Stimulated activated memory B cell treated with anti-CD40 and anti-IgM and Interleukin-4, amounts not matched to agents 10 μg/mL and 1 μg/mL and 100 μg/mL, for 72 hours (primary cell): ENCODE results near the gene LRFN2.

Experiments used
- ATAC-seq: fragments of 150-1000 bp; cut with Tn5 transposase; 2 replicates; pipeline ENCODE4 v1.10.0; 2021
- H3K27ac Mint-ChIP-seq: one replicate; pipeline ENCODE4 v1.8.0; 2022; ENCODE audit warnings: mild to moderate bottlenecking, mixed read lengths
- H3K27me3 Mint-ChIP-seq: one replicate; pipeline ENCODE4 v1.8.0; 2022; ENCODE audit warnings: mixed read lengths
- H3K36me3 Mint-ChIP-seq: one replicate; pipeline ENCODE4 v1.8.0; 2022; ENCODE audit warnings: mixed read lengths
- H3K4me1 Mint-ChIP-seq: one replicate; pipeline ENCODE4 v1.8.0; 2022; ENCODE audit warnings: mixed read lengths
- H3K4me3 Mint-ChIP-seq: one replicate; pipeline ENCODE4 v1.8.0; 2022; ENCODE audit warnings: mild to moderate bottlenecking, moderate library complexity, mixed read lengths
- H3K9me3 Mint-ChIP-seq: one replicate; pipeline ENCODE4 v1.8.0; 2022; ENCODE audit warnings: mixed read lengths

LRFN2 gene

GRCh38 chr6:40391851-40392517 is 195.2 kb downstream of the LRFN2 start:
- no peak overlapping the region for H3K27ac Mint-ChIP-seq
- H3K36me3 Mint-ChIP-seq: no peaks in the 10 kb centered on the region
- H3K4me3 Mint-ChIP-seq: no peak overlapping the region
- no peaks in the 10 kb centered on the region for H3K9me3 Mint-ChIP-seq
- ATAC-seq: no peak
- H3K4me1 Mint-ChIP-seq: no peaks in the 10 kb centered on the region
- peaks cover 22% of the 10 kb centered on the region for H3K27me3 Mint-ChIP-seq

- Mint-ChIP-seq H3K36me3 (no peaks in the 10 kb centered on the region), H3K4me3 (no peak overlapping the region), H3K27me3 (peaks cover 26% of the 10 kb centered on the region), H3K27ac (no peak overlapping the region), H3K4me1 (no peaks in the 10 kb centered on the region), H3K9me3 (no peaks in the 10 kb centered on the region)
- ATAC-seq: no peak
Measured at GRCh38 chr6:40391086-40391485, 196.1 kb downstream of the LRFN2 start.

DNA sequence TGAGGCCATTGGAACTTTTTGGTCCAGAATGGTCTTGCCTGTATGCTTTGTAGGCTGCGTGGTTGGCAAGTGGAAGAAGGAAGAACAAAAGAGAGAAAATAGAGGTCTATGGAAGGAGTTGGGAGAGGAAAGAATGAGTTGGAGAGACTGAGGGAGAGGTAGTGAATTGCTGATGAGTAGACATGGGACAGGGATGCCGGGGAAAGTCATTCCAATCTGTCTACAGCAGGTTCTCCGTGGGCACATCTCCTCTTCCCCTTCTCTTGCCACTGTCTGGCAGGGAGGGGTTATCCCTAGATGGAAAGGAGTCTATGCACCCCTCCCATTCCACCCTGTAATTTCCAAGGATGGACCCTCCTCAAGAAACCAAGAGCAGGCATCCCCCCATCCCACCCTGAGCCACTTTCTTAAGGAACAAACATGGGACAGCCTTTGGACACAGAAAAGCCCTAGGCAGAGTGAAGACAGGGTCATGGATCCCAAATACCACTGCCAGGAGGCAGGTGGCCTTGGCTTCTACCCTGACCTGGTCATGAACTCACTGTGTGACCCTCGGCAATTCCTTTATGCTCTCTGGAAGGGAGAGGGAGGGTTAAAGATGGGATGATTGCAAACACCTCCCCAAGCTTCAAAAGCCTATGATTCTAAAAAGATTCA is 196.9 kb downstream of the LRFN2 start:
- Mint-ChIP-seq H3K36me3 (no peaks in the 10 kb centered on the region), H3K4me3 (no peak overlapping the region), H3K4me1 (no peaks in the 10 kb centered on the region), H3K27me3 (peaks cover 31% of the 10 kb centered on the region), H3K9me3 (no peaks in the 10 kb centered on the region), H3K27ac (no peak overlapping the region)
- ATAC-seq: no peak

- H3K36me3 Mint-ChIP-seq: no peaks in the 10 kb centered on the region
- H3K27ac Mint-ChIP-seq: no peak overlapping the region
- no peaks in the 10 kb centered on the region for H3K4me1 Mint-ChIP-seq
- no peaks in the 10 kb centered on the region for H3K9me3 Mint-ChIP-seq
- H3K27me3 Mint-ChIP-seq: peaks cover 31% of the 10 kb centered on the region
- H3K4me3 Mint-ChIP-seq: no peak overlapping the region
- no peak for ATAC-seq
Measured at GRCh38 chr6:40389254-40389653, 197.9 kb downstream of the LRFN2 start.

- Mint-ChIP-seq H3K4me3 (no peak overlapping the region), H3K27me3 (peaks cover 31% of the 10 kb centered on the region), H3K36me3 (no peaks in the 10 kb centered on the region), H3K9me3 (no peaks in the 10 kb centered on the region), H3K27ac (no peak overlapping the region), H3K4me1 (no peaks in the 10 kb centered on the region)
- no peak for ATAC-seq
Measured at GRCh38 chr6:40387871-40388264, 199.3 kb downstream of the LRFN2 start.

DNA sequence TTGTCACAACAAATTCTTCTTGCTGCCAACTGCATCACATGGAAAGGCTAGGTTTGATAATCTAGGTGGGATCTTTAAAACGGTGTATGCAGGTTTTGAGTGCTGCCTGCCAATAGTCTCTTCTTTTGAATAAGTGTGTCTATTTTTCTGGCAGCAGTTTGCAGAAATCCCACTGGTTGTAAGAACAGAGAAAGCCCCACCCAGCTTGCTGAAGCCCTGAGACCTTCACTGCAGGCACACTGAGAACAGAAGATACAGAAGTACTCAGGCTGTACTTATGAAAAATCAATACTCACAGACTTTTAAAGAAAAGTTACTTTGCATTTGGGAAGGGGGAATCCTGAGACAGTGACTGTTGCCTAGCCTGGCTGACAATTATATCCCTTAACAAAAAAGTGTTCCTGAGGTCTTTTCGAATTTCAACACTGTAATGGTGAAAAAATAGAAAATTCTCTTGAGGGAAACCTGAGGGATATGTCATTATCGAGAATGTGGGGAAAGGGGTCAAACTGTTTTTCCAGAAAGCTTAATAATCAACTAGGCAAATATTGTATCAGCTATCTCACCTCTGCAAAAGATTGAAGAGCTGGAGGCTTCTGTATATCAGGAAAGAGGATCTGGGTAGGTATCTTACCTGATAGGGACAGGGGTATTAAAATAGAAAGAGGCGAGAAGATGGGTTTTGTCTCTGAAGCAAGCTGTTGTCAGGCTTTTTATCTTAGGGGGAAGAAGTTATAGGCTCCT is 199.9 kb downstream of the LRFN2 start:
- no peaks in the 10 kb centered on the region for H3K4me1 Mint-ChIP-seq
- no peak for ATAC-seq
- H3K27me3 Mint-ChIP-seq: peaks cover 36% of the 10 kb centered on the region
- no peaks in the 10 kb centered on the region for H3K36me3 Mint-ChIP-seq
- no peak overlapping the region for H3K4me3 Mint-ChIP-seq
- H3K27ac Mint-ChIP-seq: no peak overlapping the region
- no peaks in the 10 kb centered on the region for H3K9me3 Mint-ChIP-seq

- Mint-ChIP-seq H3K27ac (no peak overlapping the region), H3K27me3 (peaks cover 39% of the 10 kb centered on the region), H3K4me3 (no peak overlapping the region), H3K4me1 (no peaks in the 10 kb centered on the region), H3K36me3 (no peaks in the 10 kb centered on the region), H3K9me3 (no peaks in the 10 kb centered on the region)
- no peak for ATAC-seq
Measured at GRCh38 chr6:40386200-40386599, 201.0 kb downstream of the LRFN2 start.

- Mint-ChIP-seq H3K27ac (no peak overlapping the region), H3K4me1 (no peaks in the 10 kb centered on the region), H3K36me3 (no peaks in the 10 kb centered on the region), H3K4me3 (no peak overlapping the region), H3K27me3 (peaks cover 27% of the 10 kb centered on the region), H3K9me3 (no peaks in the 10 kb centered on the region)
- no peak for ATAC-seq
Measured at GRCh38 chr6:40383348-40384115, 203.6 kb downstream of the LRFN2 start.

DNA sequence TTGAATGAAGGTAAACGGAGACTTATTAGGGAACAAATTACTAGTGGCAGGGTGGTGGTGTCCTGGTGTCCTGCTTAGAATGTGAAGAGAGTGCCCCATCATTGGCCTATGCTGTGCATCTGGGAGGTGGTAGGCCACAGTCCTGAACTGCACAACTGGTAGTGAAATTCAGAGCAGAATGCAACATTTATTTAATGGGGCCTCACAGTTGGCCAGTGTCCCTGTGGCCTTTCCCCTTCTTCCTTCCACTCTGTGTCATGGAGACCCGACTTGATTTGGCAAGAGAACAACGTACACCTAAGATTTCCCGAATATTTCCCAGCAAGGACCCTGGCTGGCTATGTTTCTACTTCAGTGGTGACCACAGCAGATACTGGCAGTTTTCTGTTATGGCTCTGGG is 206.9 kb downstream of the LRFN2 start:
- no peak overlapping the region for H3K4me3 Mint-ChIP-seq
- H3K27ac Mint-ChIP-seq: no peak overlapping the region
- H3K9me3 Mint-ChIP-seq: no peaks in the 10 kb centered on the region
- no peaks in the 10 kb centered on the region for H3K4me1 Mint-ChIP-seq
- peaks cover 8% of the 10 kb centered on the region for H3K27me3 Mint-ChIP-seq
- no peak for ATAC-seq
- no peaks in the 10 kb centered on the region for H3K36me3 Mint-ChIP-seq

DNA sequence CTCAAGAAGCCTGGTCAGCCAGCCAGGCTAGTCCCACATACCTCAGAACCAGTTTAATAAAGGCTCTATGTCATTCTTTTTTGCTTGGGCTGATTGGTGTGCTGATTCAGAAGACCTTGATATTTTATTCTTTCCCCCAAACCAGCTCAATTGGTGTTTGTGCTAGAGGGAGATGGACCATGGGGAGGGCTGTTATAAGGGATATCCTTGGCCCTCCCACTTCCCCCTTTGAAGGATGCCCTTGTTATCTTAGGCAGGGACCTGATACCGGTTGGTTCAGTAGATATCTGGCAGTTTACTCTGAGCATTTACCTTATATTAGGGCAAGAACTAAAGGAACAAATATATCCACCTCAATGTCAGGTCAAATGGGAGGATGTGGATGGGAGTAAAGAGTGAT is 207.4 kb downstream of the LRFN2 start:
- H3K4me1 Mint-ChIP-seq: no peaks in the 10 kb centered on the region
- no peak overlapping the region for H3K4me3 Mint-ChIP-seq
- H3K27ac Mint-ChIP-seq: no peak overlapping the region
- no peaks in the 10 kb centered on the region for H3K36me3 Mint-ChIP-seq
- no peak for ATAC-seq
- peaks cover 8% of the 10 kb centered on the region for H3K27me3 Mint-ChIP-seq
- H3K9me3 Mint-ChIP-seq: no peaks in the 10 kb centered on the region

- Mint-ChIP-seq H3K27ac (no peak overlapping the region), H3K4me1 (no peaks in the 10 kb centered on the region)
Measured at GRCh38 chr6:40378725-40379074, 208.5 kb downstream of the LRFN2 start.

GRCh38 chr6:40378071-40378724 is 209.0 kb downstream of the LRFN2 start:
- Mint-ChIP-seq H3K4me3 (no peak overlapping the region), H3K9me3 (no peaks in the 10 kb centered on the region), H3K27ac (no peak overlapping the region), H3K27me3 (peaks cover 8% of the 10 kb centered on the region), H3K36me3 (no peaks in the 10 kb centered on the region), H3K4me1 (no peaks in the 10 kb centered on the region)
- ATAC-seq: no peak

More at GRCh38 chr6:40378725-40379074, 208.5 kb downstream of the LRFN2 start:
- H3K9me3 Mint-ChIP-seq: no peaks in the 10 kb centered on the region
- H3K36me3 Mint-ChIP-seq: no peaks in the 10 kb centered on the region
- peaks cover 8% of the 10 kb centered on the region for H3K27me3 Mint-ChIP-seq
- no peak for ATAC-seq
- H3K4me3 Mint-ChIP-seq: no peak overlapping the region

DNA sequence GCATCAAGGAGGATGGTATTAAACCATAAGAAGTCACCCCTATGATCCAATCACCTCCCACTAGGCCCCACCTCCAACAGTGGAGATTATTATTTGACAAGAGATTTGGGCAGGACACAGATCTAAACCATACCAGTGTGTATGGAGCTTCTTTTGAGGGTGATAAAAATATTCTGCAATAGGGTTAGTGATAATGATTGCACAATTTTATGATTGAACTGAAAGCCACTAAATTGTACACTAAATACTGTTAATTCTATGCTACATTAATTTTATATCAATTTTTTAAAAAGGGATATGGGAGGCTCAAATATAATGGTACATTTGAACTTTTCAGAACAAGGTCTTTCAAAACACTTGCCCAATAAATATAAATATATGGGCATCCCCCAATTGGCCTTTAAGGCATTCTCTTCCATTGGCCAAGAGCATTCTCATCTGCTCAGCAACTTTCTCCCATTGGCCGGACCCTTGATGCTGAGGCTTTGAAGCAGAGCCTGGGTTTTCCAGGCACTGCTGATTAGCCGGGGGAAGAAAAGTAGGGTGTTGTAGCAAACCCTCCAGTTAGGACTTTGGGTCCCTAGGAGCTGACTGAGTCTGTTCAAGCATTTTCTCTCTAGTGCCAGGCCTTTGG is 209.9 kb downstream of the LRFN2 start:
- Mint-ChIP-seq H3K9me3 (peaks cover 3% of the 10 kb centered on the region), H3K4me1 (no peaks in the 10 kb centered on the region), H3K4me3 (no peak overlapping the region), H3K27me3 (peaks cover 6% of the 10 kb centered on the region), H3K36me3 (no peaks in the 10 kb centered on the region), H3K27ac (no peak overlapping the region)
- ATAC-seq: no peak

GRCh38 chr6:40376113-40376650 is 211.0 kb downstream of the LRFN2 start:
- H3K9me3 Mint-ChIP-seq: peaks cover 6% of the 10 kb centered on the region
- H3K4me1 Mint-ChIP-seq: no peaks in the 10 kb centered on the region
- no peaks in the 10 kb centered on the region for H3K36me3 Mint-ChIP-seq
- no peak overlapping the region for H3K4me3 Mint-ChIP-seq
- H3K27me3 Mint-ChIP-seq: peaks cover 12% of the 10 kb centered on the region
- no peak overlapping the region for H3K27ac Mint-ChIP-seq
- no peak for ATAC-seq
